WERI-Rb-1 (cell line): ENCODE data around the gene HMGXB4.

Source experiments
- DNase-seq: peaks from one replicate; pipeline ENCODE4 v3.0.0-alpha.2; 2020
- H3K27ac ChIP-seq: fragments of 250-450 bp; sonication (Bioruptor Pico); 2 replicates; pipeline ENCODE4 v1.5.1; 2020; ENCODE audit warnings: mild to moderate bottlenecking, moderate library complexity
- H3K27me3 ChIP-seq: fragments of 250-450 bp; sonication (Bioruptor Pico); 2 replicates; pipeline ENCODE4 v1.5.1; 2021; ENCODE audit warnings: mild to moderate bottlenecking, low read depth, moderate library complexity; ENCODE audit not compliant: insufficient read depth, severe bottlenecking
- H3K36me3 ChIP-seq: fragments of 250-450 bp; sonication (Bioruptor Pico); 2 replicates; pipeline ENCODE4 v1.5.1; 2020; ENCODE audit warnings: mild to moderate bottlenecking, moderate library complexity
- H3K4me3 ChIP-seq: 2 replicates; pipeline ENCODE4 v1.5.1; 2011; ENCODE audit warnings: low read depth, mild to moderate bottlenecking, control low read depth, low read length
- H3K9me3 ChIP-seq: fragments of 250-450 bp; sonication (Bioruptor Pico); 2 replicates; pipeline ENCODE4 v1.5.1; 2021; ENCODE audit warnings: mild to moderate bottlenecking, moderate library complexity; ENCODE audit not compliant: severe bottlenecking
- CTCF ChIP-seq: IDR thresholded peaks from 2 replicates; pipeline ENCODE4 v1.5.1; 2011; ENCODE audit warnings: low read depth, mild to moderate bottlenecking, control low read depth, inconsistent platforms, low read length

Gene HMGXB4, protein sequence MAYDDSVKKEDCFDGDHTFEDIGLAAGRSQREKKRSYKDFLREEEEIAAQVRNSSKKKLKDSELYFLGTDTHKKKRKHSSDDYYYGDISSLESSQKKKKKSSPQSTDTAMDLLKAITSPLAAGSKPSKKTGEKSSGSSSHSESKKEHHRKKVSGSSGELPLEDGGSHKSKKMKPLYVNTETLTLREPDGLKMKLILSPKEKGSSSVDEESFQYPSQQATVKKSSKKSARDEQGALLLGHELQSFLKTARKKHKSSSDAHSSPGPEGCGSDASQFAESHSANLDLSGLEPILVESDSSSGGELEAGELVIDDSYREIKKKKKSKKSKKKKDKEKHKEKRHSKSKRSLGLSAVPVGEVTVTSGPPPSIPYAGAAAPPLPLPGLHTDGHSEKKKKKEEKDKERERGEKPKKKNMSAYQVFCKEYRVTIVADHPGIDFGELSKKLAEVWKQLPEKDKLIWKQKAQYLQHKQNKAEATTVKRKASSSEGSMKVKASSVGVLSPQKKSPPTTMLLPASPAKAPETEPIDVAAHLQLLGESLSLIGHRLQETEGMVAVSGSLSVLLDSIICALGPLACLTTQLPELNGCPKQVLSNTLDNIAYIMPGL

GRCh38 chr22:35257321-35258190 lies at the start of gene HMGXB4:
TSS of gene HMGXB4 (plus strand) at chr22:35257493. CDS start at chr22:35262391, 4,898 bp downstream.
- DNase-seq: peak; percentile 90

GRCh38 chr22:35208003-35208402 lies 49.3 kb upstream of the HMGXB4 start:
- H3K4me3 ChIP-seq: no peak overlapping the region
- no peaks in the 10 kb centered on the region; the same call in 1 of the 2 replicates for H3K36me3 ChIP-seq
- no peaks in the 10 kb centered on the region for H3K9me3 ChIP-seq
- no peak for DNase-seq
- no peak overlapping the region for H3K27ac ChIP-seq
- H3K27me3 ChIP-seq: no peaks in the 10 kb centered on the region
- no peak for TF ChIP-seq CTCF

More at GRCh38 chr22:35257321-35258190, at the start of gene HMGXB4:
- no peaks in the 10 kb centered on the region for H3K27me3 ChIP-seq
- H3K4me3 ChIP-seq: peak within 1 kb of the TSS; percentile 91
- H3K27ac ChIP-seq: peak within 1 kb of the TSS; percentile 98
- TF ChIP-seq CTCF: no peak
- peaks cover 2% of the 10 kb centered on the region for H3K9me3 ChIP-seq
- H3K36me3 ChIP-seq: peaks cover 6% of the 10 kb centered on the region

- Histone ChIP-seq H3K27ac (no peak overlapping the region), H3K36me3 (peaks cover 4% of the 10 kb centered on the region; the same call in 1 of the 2 replicates), H3K4me3 (no peak overlapping the region), H3K27me3 (no peaks in the 10 kb centered on the region), H3K9me3 (no peaks in the 10 kb centered on the region)
- TF ChIP-seq CTCF: no peak
- no peak for DNase-seq
Observed at GRCh38 chr22:35209203-35209602, 48.1 kb upstream of the HMGXB4 start.

DNA sequence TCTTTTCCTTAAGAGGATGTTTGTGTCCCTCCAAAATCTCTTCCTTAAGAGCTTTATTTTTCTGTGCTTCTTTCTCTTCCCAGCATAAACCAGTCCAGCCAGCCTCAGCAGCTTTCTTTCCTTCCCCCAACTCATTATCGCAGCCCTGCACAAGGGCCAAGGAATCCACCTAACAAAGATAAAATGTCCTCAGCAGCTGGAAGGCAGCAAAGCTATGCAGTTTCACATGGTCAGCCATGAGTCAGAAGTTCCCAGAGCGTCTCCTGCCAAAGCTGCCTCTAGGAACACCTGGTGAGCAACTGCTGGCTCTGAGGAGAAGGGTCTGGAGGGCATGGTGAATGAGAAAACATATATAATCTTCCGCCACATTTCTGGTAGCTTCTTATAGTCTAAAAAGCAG lies 45.3 kb upstream of the HMGXB4 start:
- no peak for DNase-seq
- no peak overlapping the region for H3K27ac ChIP-seq
- no peak overlapping the region for H3K4me3 ChIP-seq
- H3K36me3 ChIP-seq: peaks cover 4% of the 10 kb centered on the region; the same call in 1 of the 2 replicates
- no peak for TF ChIP-seq CTCF
- H3K9me3 ChIP-seq: no peaks in the 10 kb centered on the region
- H3K27me3 ChIP-seq: no peaks in the 10 kb centered on the region

DNA sequence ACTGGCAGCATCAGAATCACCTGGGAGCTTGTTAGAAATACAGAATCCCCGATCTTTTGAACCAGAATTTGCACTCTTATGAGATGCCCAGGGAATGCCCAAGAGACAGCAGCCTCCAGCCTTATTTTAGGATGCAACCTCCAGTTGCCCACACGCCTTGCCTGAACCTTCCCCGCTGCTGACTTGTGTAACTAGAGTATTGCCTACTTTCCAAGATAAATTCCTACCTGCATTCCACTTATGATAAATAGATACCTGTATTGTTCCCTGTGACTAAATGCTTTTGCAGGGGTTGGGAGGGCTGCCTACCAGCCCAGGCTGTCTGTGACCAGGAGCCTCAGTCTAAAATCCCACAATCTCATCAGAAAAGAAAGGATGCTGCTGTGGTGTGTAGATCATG lies 44.3 kb upstream of the HMGXB4 start:
- Histone ChIP-seq H3K27me3 (no peaks in the 10 kb centered on the region), H3K27ac (no peak overlapping the region), H3K4me3 (no peak overlapping the region), H3K9me3 (no peaks in the 10 kb centered on the region), H3K36me3 (peaks cover 4% of the 10 kb centered on the region; the same call in 1 of the 2 replicates)
- TF ChIP-seq CTCF: no peak
- no peak for DNase-seq
